ENCODE measurements around the gene PGM5.

Gene PGM5

DNA sequence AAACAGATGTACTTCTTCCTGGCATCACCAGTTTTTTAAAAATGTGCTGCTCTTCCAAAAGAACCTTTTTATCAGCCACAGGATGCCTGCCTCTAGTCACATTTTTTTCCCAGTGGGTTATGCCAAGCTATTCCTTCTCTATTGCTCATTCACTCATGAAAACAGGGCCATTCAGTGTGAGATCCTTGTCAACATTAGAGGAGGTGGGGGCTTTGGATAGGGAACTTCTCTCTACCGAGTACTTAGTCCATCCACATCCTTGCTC lies 181.1 kb downstream of the PGM5 start:
- TF ChIP-seq, protein P1, sequence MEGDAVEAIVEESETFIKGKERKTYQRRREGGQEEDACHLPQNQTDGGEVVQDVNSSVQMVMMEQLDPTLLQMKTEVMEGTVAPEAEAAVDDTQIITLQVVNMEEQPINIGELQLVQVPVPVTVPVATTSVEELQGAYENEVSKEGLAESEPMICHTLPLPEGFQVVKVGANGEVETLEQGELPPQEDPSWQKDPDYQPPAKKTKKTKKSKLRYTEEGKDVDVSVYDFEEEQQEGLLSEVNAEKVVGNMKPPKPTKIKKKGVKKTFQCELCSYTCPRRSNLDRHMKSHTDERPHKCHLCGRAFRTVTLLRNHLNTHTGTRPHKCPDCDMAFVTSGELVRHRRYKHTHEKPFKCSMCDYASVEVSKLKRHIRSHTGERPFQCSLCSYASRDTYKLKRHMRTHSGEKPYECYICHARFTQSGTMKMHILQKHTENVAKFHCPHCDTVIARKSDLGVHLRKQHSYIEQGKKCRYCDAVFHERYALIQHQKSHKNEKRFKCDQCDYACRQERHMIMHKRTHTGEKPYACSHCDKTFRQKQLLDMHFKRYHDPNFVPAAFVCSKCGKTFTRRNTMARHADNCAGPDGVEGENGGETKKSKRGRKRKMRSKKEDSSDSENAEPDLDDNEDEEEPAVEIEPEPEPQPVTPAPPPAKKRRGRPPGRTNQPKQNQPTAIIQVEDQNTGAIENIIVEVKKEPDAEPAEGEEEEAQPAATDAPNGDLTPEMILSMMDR (IDR thresholded peaks at IDR 0.05): no peak
- no peak overlapping the region for H3K4me3 ChIP-seq
- no peak for DNase-seq (ENCODE audit: low spot score)
- peak overlapping the region; percentile 69 to 88 for H3K27ac ChIP-seq

DNA sequence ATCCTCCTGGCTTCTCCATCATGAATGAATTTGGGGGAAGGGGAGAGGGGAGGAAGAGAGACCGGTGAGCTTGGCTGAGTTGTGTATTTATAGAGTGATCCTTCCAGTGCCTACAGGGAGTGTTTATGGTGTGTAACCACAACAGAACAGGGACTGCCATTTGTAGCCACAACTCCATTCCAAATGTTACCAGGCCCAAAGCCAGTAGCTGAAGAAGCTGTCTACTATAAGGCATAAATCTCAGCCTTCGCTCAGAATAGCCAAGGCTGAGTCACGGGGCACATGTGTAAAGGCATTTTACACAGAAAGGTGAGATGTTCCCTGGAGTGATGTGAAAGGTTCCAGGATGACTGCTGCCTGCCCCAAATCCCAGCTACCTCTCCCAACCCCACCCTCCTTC lies 181.8 kb downstream of the PGM5 start:
- no peak overlapping the region for H3K4me3 ChIP-seq
- DNase-seq (ENCODE audit: low spot score): no peak
- TF ChIP-seq, protein P1 (IDR thresholded peaks at IDR 0.05): no peak
- peak overlapping the region; percentile 71 to 88 for H3K27ac ChIP-seq

DNA sequence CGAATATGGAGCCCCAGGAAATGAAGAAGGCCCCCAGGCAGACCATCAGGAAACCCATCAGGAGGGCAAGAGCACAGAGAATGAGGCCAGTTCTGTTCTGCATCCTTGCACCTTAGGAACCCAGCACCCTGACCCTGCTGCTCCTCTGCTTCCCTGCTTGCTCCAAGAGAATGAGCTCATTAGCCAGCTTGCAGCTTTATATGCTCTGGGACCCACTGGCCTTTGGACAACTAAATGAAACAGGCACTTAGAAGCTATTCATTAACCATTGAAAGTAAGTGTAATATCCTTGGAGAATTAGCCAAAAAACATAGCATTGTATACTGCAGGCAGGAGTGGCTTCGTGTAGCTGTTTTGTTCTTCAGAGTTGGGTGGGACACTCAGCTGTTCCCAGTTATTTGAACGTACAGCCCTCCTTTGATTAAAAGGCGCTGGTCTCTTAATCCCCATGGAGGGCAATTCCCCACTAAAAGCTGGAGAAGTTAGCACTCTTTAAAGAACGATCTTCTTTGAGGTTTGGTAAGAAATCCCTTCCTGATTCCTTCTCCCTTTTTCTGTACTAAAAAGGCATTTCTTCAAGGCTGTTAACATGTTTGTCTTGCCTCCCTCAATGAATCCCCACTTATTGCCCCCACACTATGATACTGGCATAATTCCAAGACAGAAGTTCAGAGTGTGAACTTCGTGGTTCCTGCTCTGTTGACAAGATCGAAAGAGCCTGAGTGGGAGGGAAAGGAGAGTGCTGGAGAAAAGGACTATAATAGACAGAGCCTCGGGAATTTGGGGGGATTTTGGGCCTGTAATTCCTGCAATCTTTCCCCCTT lies 184.5 kb downstream of the PGM5 start, which contains the start of gene TMEM252:
Gene TMEM252, minus strand, starts transcription at position 172 of the 824 bp plus-strand sequence. Its CDS starts 69 bp downstream, at position 103.
- TF ChIP-seq, protein P1 (IDR thresholded peaks at IDR 0.05): no peak
- DNase-seq (ENCODE audit: low spot score): no peak
- no peak within 1 kb of the TSS for H3K4me3 ChIP-seq
- peak within 1 kb of the TSS; percentile 57 to 88 for H3K27ac ChIP-seq

DNA sequence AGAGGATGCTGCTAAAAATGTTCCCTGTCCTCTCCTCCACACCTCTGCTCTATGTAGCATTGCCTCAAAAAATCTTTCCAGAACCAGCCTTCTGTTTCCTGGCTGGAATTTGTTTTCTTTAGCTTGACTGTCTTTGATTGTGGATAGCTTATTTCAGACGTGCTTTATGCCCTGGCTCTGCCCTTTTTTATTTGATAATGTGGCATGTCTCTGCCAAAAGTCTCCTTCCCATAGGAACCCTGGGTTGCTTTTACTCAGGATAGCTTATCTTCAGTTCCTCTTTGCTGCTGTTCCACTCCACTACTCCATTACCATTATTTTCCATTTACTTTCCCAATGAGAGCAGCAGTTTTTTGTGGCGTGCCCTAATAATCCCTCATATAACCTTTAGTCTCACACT lies 185.2 kb downstream of the PGM5 start:
- DNase-seq (ENCODE audit: low spot score): no peak
- TF ChIP-seq, protein P1 (IDR thresholded peaks at IDR 0.05): no peak
- H3K4me3 ChIP-seq: no peak overlapping the region
- peak overlapping the region; percentile 57 to 88 for H3K27ac ChIP-seq

DNA sequence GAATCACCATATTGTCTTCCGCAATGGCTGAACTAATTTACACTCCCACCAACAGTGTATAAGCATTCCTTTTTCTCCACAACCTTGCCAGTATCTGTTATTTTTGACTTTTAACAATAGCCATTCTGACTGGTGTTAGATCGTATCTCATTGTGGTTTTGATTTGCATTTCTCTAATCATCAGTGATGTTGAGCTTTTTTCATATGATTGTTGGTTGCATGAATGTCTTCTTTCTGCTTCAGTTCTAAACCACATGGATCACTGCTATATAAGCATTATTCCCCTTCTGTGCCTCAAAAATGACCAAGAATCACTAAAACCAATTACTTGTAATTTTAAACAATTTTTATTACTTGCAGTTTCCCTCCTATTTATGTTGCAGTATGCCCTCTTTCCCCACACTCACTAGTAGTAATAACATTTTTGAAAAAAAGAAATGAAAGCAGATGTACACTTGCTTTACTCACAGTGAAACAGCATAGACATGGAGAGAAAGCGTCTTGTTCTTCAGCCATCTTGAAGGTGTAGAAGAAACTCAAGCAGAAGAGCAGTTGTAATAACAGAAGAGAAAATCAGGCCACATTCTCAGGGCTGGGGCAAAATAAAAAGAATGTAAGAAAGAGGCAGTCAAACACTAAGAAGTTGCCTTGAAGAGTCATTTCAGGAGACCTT lies 188.8 kb downstream of the PGM5 start:
- no peak overlapping the region for H3K4me3 ChIP-seq
- DNase-seq (ENCODE audit: low spot score): no peak
- no peak overlapping the region for H3K27ac ChIP-seq
- TF ChIP-seq, protein P1 (IDR thresholded peaks at IDR 0.05): no peak

DNA sequence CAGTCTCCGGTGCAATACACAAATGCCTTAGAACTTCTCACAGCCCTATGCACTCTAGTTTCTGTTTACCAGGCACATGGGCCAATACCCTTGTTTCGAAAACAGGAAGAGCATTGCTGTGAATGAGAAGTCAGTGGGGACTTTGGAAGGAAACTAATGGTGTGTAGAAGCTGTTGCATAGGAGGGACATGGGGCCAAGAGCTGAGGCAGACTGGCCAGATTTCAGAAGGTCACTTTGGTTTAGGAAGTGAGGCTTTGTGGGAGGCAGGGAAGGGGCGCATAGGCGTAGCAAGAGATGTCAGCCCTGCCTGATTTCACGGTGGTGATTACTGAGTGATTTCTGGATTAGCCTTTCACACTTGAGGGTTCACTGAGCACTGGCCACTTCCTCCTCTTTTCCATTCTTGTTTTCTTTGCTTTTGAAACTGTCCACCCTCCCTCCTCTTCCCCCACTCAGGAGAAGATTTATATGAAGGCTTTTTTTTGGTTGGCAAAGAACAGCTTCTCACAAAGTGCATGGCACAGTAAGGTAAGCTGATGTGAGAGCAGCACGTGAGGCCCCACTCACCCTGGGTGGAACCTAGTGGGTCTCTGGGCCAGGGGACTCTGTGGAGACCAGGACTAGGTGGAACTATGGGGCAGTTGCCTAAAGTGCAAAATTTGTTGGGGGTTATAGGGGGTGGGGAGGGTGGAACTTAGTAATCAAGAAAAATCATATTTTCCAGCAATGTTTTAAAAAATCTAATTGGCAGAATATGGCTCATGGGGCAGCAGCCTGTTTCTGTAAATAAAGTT lies 190.4 kb downstream of the PGM5 start:
- TF ChIP-seq, protein P1 (IDR thresholded peaks at IDR 0.05): no peak
- Histone ChIP-seq H3K27ac (peak overlapping the region; percentile 35 to 67), H3K4me3 (no peak overlapping the region)
- no peak for DNase-seq (ENCODE audit: low spot score)

All from coronary artery (tissue), 2 donors.